SK-N-MC (cell line): ENCODE results near the gene SLC44A1.
"Not testable (repeated sequence)": the region's sequence is repeated elsewhere in the genome, so short reads cannot be mapped to it uniquely, and the experiment has no call there.

ENCODE experiments used
- DNase-seq: peaks from one replicate; pipeline ENCODE4 v3.0.0-alpha.2; 2011; ENCODE audit warnings: low read depth, low spot score
- H3K27ac ChIP-seq: fragments of 200-600 bp; sonication (generic); 2 replicates; pipeline ENCODE4 v1.5.1; 2016; ENCODE audit warnings: mixed run types
- H3K36me3 ChIP-seq: fragments of 200-600 bp; sonication (generic); 2 replicates; pipeline ENCODE4 v1.6.1; 2017; ENCODE audit warnings: antibody characterized with exemption, low read length, mixed read lengths; ENCODE audit not compliant: insufficient read depth
- H3K4me3 ChIP-seq: fragments of 200-600 bp; sonication (generic); 2 replicates; pipeline ENCODE4 v1.5.1; 2016
- H3K9ac ChIP-seq: fragments of 200-600 bp; sonication (generic); 2 replicates; pipeline ENCODE4 v1.8.0; 2017; ENCODE audit warnings: mixed run types, mixed read lengths; ENCODE audit not compliant: insufficient read length
- H3K9me3 ChIP-seq: fragments of 200-600 bp; sonication (generic); 2 replicates; pipeline ENCODE4 v1.6.1; 2017; ENCODE audit warnings: low read depth, mild to moderate bottlenecking, antibody characterized with exemption, low read length, moderate library complexity, mixed read lengths
- EZH2 ChIP-seq: fragments of 200-600 bp; sonication (generic); IDR thresholded peaks from one replicate; pipeline ENCODE4 v1.6.1; 2017; ENCODE audit warnings: antibody characterized with exemption
- FOXP2 ChIP-seq: optimal IDR thresholded peaks from 2 replicates; pipeline ENCODE3; 2011; ENCODE audit warnings: mild to moderate bottlenecking, moderate library complexity; ENCODE audit not compliant: insufficient read depth; ENCODE audit errors: extremely low read length, control extremely low read depth
- POLR2AphosphoS5 ChIP-seq: IDR thresholded peaks from 2 replicates; pipeline ENCODE4 v1.6.1; 2012; ENCODE audit warnings: mild to moderate bottlenecking, low read depth, low read length, borderline replicate concordance

SLC44A1 gene

DNA sequence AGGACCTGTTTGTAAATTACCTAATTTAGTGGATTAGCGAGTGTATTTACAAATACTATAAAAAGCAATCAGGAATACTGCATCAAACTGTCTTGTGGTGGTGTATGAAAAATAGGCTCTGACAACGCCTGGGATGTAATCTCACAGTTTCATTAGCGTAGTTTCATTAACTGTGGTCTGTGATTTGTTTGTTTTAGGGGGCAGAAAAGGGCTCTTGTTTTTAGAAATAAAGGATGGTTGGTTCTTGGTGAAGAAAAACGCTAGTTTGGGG lies 1.4 kb downstream of the SLC44A1 start:
- TF ChIP-seq FOXP2 (no peak), POLR2AphosphoS5 (no peak), EZH2 (no peak)
- Histone ChIP-seq H3K9ac (peak overlapping the region; percentile 63), H3K27ac (no peak overlapping the region), H3K36me3 (no peaks in the 10 kb centered on the region), H3K9me3 (no peaks in the 10 kb centered on the region), H3K4me3 (peak overlapping the region; percentile 77)
- DNase-seq, result no peak

DNA sequence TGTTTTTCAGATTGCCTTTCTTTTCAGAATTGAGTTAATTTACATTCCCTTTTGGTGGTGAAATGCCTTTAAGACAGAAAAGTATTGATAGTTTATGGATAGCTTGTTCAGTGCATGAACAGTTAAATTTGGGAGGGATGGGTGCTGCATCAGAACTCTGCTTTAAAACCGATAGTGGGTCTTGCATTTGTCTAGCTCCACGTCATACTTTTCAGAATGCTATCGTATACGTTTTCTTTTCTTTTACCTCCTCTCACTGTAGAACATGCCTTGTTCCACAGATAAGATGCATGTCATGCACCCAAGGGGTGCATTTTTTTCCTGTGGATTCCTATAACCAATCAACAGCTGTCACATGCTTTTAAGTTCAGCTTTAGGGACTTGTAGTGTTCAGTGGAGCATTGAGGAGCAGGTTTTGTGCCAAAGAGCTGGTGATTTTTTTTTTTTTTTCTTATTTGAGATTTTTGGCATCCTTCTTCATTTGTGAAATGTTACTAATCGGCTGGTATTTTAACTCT lies 2.3 kb downstream of the SLC44A1 start:
- H3K27ac ChIP-seq, result no peak overlapping the region
- no peak for DNase-seq
- H3K36me3 ChIP-seq, result no peaks in the 10 kb centered on the region
- peak overlapping the region; percentile 77; the same call in 1 of the 2 replicates for H3K4me3 ChIP-seq
- peak overlapping the region; percentile 7 for H3K9ac ChIP-seq
- no peak for TF ChIP-seq POLR2AphosphoS5
- TF ChIP-seq FOXP2, result no peak
- TF ChIP-seq EZH2, result no peak
- H3K9me3 ChIP-seq, result no peaks in the 10 kb centered on the region

DNA sequence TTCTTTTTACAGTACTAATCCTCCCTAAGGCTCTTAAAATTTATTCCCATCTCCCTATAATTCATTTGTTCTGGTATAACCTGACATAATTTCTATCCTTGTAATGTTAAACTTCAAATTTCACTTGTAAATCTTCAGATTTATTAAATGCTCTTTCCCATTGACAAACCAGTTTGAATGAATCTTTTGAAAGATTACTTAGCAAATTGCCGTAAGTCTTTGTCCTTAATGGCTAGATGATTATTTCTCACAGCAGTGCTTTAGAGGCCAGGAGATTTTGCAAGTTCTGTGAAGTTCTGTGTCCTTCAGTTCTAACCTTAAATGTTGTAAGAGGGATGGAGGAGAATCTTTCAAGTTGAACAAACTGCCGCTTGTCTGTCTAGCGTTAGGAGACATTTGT lies 4.2 kb downstream of the SLC44A1 start:
- TF ChIP-seq EZH2 (no peak), FOXP2 (no peak), POLR2AphosphoS5 (no peak)
- DNase-seq, result no peak

DNA sequence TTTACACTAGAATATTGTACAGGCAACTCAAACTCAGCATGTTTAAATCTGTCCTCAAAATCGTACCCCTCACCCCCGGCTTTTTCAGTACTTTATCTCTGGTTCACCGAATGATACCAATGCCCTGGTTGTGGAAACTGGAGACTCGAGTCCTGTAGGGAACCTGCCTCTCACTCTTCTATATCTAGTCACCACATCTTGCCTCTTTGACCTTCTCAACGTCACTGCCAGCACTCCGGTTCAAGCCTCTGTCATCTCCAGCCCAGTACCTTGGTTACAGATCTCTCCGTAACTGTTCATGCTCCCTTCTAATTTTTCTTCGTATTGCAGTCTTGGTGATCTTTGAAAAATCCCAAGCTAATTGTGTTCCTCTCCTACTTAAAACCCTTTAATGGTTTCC lies 6.7 kb downstream of the SLC44A1 start:
- Histone ChIP-seq H3K27ac (no peak overlapping the region), H3K9me3 (no peaks in the 10 kb centered on the region), H3K36me3 (no peaks in the 10 kb centered on the region), H3K9ac (no peak overlapping the region), H3K4me3 (no peak overlapping the region)
- DNase-seq, result no peak
- TF ChIP-seq POLR2AphosphoS5 (no peak), FOXP2 (no peak), EZH2 (no peak)

More for the DNA sequence above, 4.2 kb downstream of the SLC44A1 start:
- Histone ChIP-seq H3K36me3 (no peaks in the 10 kb centered on the region), H3K27ac (no peak overlapping the region), H3K4me3 (no peak overlapping the region), H3K9me3 (no peaks in the 10 kb centered on the region), H3K9ac (no peak overlapping the region)

DNA sequence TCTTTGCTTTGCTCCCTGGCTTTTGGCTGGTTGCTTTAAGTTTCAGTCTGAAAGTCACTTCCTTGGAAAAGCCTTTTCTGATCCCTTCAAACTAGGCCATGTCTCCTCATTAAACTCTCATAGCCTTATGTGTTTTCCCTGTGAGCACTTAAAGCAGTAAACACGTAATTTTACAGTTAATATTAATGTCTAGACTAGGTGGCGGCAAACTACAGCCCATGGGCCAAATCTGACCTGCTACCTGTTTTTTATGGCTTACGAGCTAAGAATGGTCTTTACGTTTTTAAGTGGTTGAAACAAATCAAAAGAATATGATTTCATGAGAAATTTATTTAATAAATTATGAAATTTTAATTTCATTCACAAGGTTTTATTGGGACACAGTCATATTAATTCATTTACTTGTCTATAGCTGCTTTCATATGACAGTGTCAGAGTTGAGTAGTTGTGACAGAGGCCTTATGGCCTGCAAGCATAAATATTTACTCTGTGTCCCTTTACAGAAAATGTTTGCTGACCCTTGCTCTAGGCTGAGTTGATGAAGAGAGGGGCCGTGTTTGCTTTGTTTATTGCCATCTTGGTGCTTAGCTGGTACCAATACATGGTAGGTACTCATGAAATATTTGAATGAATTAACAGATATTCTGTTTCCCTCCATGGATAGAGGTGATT lies 7.4 kb downstream of the SLC44A1 start:
- H3K27ac ChIP-seq, result no peak overlapping the region
- no peak overlapping the region for H3K9ac ChIP-seq
- no peak for DNase-seq
- no peaks in the 10 kb centered on the region for H3K9me3 ChIP-seq
- TF ChIP-seq EZH2 (no peak), FOXP2 (no peak), POLR2AphosphoS5 (no peak)
- H3K4me3 ChIP-seq, result no peak overlapping the region
- no peaks in the 10 kb centered on the region for H3K36me3 ChIP-seq

DNA sequence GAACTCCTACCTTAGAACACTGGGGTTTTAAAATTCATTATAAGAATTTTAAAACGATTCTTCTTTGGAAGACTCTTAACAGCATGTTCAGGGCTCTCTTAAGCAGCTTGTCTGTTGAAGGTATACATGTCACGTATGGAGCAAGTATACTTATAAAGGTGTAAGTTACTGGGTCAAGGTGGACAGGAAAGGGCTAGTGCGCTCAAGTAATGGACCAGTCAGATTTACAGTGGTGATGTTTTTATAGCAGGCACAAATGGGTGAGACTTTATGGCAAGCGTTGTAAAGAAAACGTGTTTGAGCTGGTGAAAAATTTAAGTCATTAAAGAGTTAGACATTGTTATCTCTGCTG lies 7.9 kb downstream of the SLC44A1 start:
- DNase-seq, result no peak
- no peak overlapping the region for H3K4me3 ChIP-seq
- no peaks in the 10 kb centered on the region for H3K9me3 ChIP-seq
- no peak overlapping the region for H3K27ac ChIP-seq
- H3K9ac ChIP-seq, result no peak overlapping the region
- H3K36me3 ChIP-seq, result no peaks in the 10 kb centered on the region
- TF ChIP-seq POLR2AphosphoS5 (no peak), EZH2 (no peak), FOXP2 (no peak)

DNA sequence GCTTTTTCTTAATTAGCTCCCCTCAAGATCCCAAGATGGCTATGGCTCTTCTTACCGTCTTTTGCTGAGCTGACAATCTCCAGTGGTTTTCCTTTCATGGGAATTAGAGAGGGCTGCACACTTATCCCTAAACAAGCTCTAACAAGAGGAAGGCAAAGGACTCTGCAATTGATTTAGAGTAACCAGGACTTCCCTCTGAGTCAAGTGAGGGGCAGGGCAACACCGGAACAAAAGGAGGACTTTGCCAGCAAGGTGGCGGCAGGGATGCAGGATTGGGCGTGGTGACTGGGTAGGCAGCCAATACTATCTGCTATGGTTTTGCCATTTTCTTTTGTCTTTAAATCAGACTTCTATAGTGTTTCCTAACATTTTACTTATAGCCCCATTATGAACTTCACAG lies 9.8 kb downstream of the SLC44A1 start:
- no peak overlapping the region for H3K9ac ChIP-seq
- no peak overlapping the region for H3K4me3 ChIP-seq
- no peaks in the 10 kb centered on the region for H3K9me3 ChIP-seq
- no peak overlapping the region for H3K27ac ChIP-seq
- no peaks in the 10 kb centered on the region for H3K36me3 ChIP-seq
- no peak for DNase-seq
- TF ChIP-seq POLR2AphosphoS5 (no peak), EZH2 (no peak), FOXP2 (no peak)

DNA sequence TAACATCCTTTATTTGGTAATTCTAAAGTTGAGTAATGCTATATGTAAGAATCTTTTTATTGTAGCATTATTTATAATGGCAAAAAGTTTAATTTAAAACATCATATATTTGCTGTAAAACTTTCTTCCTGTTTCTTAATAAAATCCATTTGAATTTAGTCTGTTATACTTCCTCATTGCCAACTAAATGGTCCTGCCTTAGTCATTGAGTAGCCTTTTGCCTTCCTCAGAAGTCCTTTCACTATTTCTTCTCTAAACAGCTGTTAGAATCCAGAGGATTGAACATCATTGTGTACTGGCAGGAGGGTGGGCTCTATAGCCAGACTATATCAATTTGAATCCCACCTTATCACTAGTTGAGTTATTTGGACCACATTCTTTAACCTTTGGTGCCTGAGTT lies 11.0 kb downstream of the SLC44A1 start:
- Histone ChIP-seq H3K4me3 (no peak overlapping the region), H3K9ac (no peak overlapping the region), H3K9me3 (no peaks in the 10 kb centered on the region), H3K27ac (no peak overlapping the region), H3K36me3 (no peaks in the 10 kb centered on the region)
- TF ChIP-seq EZH2 (no peak), POLR2AphosphoS5 (no peak), FOXP2 (no peak)
- no peak for DNase-seq

DNA sequence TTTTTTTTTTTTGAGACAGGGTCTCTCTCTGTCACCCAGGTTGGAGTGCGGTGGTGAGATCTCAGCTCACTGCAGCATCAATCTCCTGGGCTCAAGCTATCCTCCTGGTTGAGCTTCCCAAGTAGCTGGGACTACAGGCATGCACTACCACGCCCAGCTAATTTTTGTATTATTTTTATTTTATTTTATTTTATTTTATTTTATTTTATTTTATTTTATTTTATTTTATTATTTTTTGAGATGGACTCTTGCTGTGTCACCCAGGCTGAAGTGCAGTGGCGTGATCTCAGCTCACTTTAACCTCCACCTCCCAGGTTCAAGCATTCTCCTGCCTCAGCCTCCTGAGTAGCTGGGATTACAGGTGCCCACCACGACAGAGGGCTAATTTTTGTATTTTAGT lies 12.1 kb downstream of the SLC44A1 start:
- not testable (repeated sequence) for H3K9ac ChIP-seq, H3K27ac ChIP-seq, H3K36me3 ChIP-seq, H3K9me3 ChIP-seq, DNase-seq, H3K4me3 ChIP-seq
